Endothelial cell (in vitro differentiated cells): ENCODE data around the gene SLC66A3. TPM values are rescaled to one million over a fixed set of nuclear protein-coding genes. Genes with fewer than 3 reads are reported as not detected.

Experiments used
- DNase-seq: peaks from one replicate; pipeline ENCODE4 v3.0.0; 2021; ENCODE audit warnings: low spot score
- H3K27ac Mint-ChIP-seq: one replicate; pipeline ENCODE4 v1.8.0; 2021; ENCODE audit warnings: mixed read lengths, inconsistent platforms; ENCODE audit not compliant: unreplicated experiment
- H3K27me3 Mint-ChIP-seq: one replicate; pipeline ENCODE4 v1.8.0; 2021; ENCODE audit warnings: mild to moderate bottlenecking, moderate library complexity, mixed read lengths, inconsistent platforms; ENCODE audit not compliant: unreplicated experiment
- H3K36me3 Mint-ChIP-seq: one replicate; pipeline ENCODE4 v1.8.0; 2021; ENCODE audit warnings: mild to moderate bottlenecking, low read depth, mixed read lengths, inconsistent platforms; ENCODE audit not compliant: unreplicated experiment
- H3K4me1 Mint-ChIP-seq: one replicate; pipeline ENCODE4 v1.8.0; 2021; ENCODE audit warnings: mild to moderate bottlenecking, mixed read lengths, inconsistent platforms; ENCODE audit not compliant: unreplicated experiment
- H3K4me3 Mint-ChIP-seq: one replicate; pipeline ENCODE4 v1.8.0; 2021; ENCODE audit warnings: mild to moderate bottlenecking, mixed read lengths, inconsistent platforms; ENCODE audit not compliant: unreplicated experiment
- H3K9me3 Mint-ChIP-seq: one replicate; pipeline ENCODE4 v1.8.0; 2021; ENCODE audit warnings: mixed read lengths, inconsistent platforms; ENCODE audit not compliant: unreplicated experiment
- total RNA-seq: library from RNA; stranded (reverse); fragmentation: NEBNext Ultra II Directional; extraction: Animal tissue kit (Norgen Biotek cat#: 25700); gene quantifications from one replicate; pipeline ENCODE4 v1.2.1, GENCODE V29; 2021; ENCODE audit not compliant: unreplicated experiment
- TF ChIP-seq, protein P1 (sequence below): fragments of 200-600 bp; sonication (generic); IDR thresholded peaks from one replicate; pipeline ENCODE4 v1.5.0; 2021; ENCODE audit warnings: antibody characterized with exemption; ENCODE audit not compliant: unreplicated experiment

The SLC66A3 gene
- total RNA-seq, 1 donor from 2014 or later: 12.1 TPM

DNA sequence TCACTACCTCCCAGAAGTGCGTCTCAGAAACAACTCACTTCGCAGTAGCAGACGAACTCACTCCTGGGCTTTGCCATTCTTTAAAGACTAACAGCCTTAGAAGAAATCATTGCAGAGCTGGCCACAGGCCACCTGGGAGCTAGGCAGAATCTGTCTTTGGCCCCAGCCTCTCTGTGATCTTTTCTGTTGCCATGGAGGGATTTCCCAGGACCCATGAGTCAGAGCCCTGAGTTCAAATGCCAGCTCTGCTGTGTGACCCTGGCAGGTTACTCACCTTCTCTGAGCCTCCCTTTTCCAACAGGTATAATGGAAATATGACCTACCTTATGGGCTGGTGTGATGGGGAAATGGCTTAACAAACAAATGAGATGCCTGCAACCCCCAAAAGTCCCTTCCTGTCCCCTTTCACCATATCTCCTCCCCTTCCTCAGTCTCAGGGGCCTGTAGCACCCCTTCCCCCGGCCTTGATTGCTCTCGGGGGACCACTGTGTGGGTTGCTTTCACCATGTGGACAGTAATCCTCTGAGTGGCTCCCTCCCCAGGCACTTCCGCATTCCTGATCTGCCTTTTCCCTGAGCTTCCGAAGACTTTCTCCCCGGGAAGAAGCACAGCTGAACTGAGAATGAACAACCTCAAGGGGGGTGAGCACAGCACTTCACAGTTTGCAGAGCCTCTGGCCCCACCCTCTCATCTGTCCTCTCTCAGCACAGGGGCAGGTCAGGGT lies 34.0 kb upstream of the SLC66A3 start:
- no peaks in the 10 kb centered on the region for H3K36me3 Mint-ChIP-seq
- no peaks in the 10 kb centered on the region for H3K9me3 Mint-ChIP-seq
- H3K27ac Mint-ChIP-seq: no peak overlapping the region
- no peak overlapping the region for H3K4me3 Mint-ChIP-seq
- H3K4me1 Mint-ChIP-seq: peaks cover 9% of the 10 kb centered on the region
- H3K27me3 Mint-ChIP-seq: peaks cover 13% of the 10 kb centered on the region
- no peak for DNase-seq
- TF ChIP-seq, protein P1, sequence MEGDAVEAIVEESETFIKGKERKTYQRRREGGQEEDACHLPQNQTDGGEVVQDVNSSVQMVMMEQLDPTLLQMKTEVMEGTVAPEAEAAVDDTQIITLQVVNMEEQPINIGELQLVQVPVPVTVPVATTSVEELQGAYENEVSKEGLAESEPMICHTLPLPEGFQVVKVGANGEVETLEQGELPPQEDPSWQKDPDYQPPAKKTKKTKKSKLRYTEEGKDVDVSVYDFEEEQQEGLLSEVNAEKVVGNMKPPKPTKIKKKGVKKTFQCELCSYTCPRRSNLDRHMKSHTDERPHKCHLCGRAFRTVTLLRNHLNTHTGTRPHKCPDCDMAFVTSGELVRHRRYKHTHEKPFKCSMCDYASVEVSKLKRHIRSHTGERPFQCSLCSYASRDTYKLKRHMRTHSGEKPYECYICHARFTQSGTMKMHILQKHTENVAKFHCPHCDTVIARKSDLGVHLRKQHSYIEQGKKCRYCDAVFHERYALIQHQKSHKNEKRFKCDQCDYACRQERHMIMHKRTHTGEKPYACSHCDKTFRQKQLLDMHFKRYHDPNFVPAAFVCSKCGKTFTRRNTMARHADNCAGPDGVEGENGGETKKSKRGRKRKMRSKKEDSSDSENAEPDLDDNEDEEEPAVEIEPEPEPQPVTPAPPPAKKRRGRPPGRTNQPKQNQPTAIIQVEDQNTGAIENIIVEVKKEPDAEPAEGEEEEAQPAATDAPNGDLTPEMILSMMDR: no peak

DNA sequence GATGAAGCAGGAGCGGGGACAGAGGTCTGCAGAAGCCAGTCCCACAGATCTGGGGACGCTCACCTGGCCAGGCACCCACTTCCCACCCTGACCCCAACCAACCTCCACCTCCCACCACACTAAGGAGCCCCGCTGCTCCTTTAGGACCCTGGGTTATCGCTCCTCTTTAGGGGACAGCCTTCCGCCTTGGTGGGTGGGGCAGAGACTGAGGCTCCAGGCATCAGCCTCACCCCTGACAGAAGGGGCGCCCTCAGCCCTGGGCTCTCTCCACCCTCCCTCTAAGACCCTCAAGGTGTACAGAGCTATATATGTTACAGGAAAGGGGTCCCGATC lies 33.5 kb upstream of the SLC66A3 start:
- no peaks in the 10 kb centered on the region for H3K36me3 Mint-ChIP-seq
- H3K27ac Mint-ChIP-seq: no peak overlapping the region
- H3K27me3 Mint-ChIP-seq: peaks cover 12% of the 10 kb centered on the region
- peaks cover 9% of the 10 kb centered on the region for H3K4me1 Mint-ChIP-seq
- H3K4me3 Mint-ChIP-seq: no peak overlapping the region
- TF ChIP-seq, protein P1: no peak
- no peak for DNase-seq
- H3K9me3 Mint-ChIP-seq: no peaks in the 10 kb centered on the region

DNA sequence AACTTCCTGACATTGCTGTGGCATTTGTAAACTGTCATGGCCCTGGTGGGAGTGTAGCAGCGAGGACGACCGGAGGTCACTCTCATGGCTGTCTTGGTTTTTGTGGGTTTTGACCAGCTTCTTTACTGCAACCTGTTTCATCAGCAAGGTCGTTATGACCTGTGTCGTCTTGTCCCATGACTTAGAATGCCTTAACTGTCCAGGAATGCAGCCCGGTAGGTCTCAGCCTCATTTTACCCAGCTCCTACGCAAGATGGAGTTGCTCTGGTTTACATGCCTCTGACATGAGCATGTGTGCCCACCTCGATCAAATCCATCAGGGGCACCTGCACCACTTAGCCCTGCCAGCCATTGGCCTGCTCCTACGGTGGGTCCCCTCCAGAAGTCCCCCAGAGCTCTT lies 32.9 kb upstream of the SLC66A3 start:
- H3K4me1 Mint-ChIP-seq: peaks cover 9% of the 10 kb centered on the region
- DNase-seq: no peak
- no peaks in the 10 kb centered on the region for H3K36me3 Mint-ChIP-seq
- no peak overlapping the region for H3K27ac Mint-ChIP-seq
- H3K9me3 Mint-ChIP-seq: no peaks in the 10 kb centered on the region
- TF ChIP-seq, protein P1: no peak
- no peak overlapping the region for H3K4me3 Mint-ChIP-seq
- peaks cover 12% of the 10 kb centered on the region for H3K27me3 Mint-ChIP-seq

DNA sequence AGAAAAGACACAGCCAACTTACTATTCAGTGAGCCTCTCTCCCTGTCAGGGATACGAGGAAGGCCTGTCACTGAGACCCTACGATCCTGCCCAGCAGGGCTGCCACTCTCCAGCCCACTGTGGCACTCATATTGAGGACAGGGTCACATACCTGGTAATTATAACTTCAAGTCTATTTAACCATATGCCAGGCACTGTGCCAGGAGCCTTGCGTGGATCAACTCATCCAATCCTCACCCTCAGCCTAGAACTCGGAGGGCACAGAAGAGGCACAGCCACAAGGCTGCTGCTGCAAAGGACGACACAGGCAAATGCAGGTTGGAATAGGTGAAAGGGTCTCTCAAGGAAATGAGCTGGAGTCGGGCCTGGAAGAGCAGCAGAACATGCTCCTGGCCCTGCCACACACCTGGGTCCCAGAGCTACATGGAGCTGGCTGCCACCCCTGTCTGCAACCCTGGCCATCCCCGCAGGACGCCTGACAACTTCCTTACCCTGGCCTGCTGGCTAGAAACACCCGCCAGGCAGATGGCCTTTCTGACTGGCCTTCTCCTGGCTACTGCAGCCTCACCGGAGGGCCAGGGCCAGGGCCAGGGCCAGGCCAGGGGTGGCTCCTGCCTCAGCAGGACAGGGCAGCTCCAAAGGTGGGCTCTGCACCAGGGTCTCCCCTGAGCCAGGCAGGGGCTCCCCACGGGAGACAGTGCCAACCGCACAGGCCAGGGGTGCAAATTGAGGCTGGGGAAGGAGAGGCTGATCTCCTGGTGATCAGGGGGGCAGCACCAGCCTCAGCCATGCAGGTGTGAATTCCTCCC lies 32.1 kb upstream of the SLC66A3 start:
- Mint-ChIP-seq H3K4me3 (no peak overlapping the region), H3K9me3 (no peaks in the 10 kb centered on the region), H3K27me3 (peaks cover 10% of the 10 kb centered on the region), H3K36me3 (no peaks in the 10 kb centered on the region), H3K27ac (no peak overlapping the region), H3K4me1 (peaks cover 9% of the 10 kb centered on the region)
- TF ChIP-seq, protein P1: no peak
- DNase-seq: no peak
